AG04449 (cell line): Measurements from ENCODE around the gene HIVEP2.

Source experiments
- CTCF ChIA-PET: fragments of 350-600 bp; formaldehyde crosslinking; extraction: SDS; loops from one replicate; lab custom pipeline; 2021; ENCODE audit warnings: antibody characterized with exemption; lab: Yijun Ruan, JAX
- POLR2A ChIA-PET: fragments of 400-600, 350-600 bp; formaldehyde crosslinking; extraction: SDS; loops from one replicate; lab custom pipeline; 2020; ENCODE audit warnings: antibody characterized with exemption, inconsistent platforms; lab: Yijun Ruan, JAX
- DNase-seq: peaks from one replicate; pipeline ENCODE4 v3.0.0-alpha.2; 2010; ENCODE audit warnings: low read depth, low spot score
- H3K4me3 ChIP-seq: 2 replicates; pipeline ENCODE4 v1.5.1; 2011; ENCODE audit warnings: low read depth, mild to moderate bottlenecking, control low read depth, low read length
- TF ChIP-seq, protein P1 (sequence below): IDR thresholded peaks from one replicate; pipeline ENCODE4 v1.5.1; 2011; ENCODE audit warnings: mild to moderate bottlenecking, moderate library complexity, low read length, control low read depth, inconsistent platforms; ENCODE audit not compliant: insufficient read depth; ENCODE audit errors: missing control alignments

Gene HIVEP2

GRCh38 chr6:142825760-142826159, 119.2 kb downstream of the HIVEP2 start:
- TF ChIP-seq, protein P1, sequence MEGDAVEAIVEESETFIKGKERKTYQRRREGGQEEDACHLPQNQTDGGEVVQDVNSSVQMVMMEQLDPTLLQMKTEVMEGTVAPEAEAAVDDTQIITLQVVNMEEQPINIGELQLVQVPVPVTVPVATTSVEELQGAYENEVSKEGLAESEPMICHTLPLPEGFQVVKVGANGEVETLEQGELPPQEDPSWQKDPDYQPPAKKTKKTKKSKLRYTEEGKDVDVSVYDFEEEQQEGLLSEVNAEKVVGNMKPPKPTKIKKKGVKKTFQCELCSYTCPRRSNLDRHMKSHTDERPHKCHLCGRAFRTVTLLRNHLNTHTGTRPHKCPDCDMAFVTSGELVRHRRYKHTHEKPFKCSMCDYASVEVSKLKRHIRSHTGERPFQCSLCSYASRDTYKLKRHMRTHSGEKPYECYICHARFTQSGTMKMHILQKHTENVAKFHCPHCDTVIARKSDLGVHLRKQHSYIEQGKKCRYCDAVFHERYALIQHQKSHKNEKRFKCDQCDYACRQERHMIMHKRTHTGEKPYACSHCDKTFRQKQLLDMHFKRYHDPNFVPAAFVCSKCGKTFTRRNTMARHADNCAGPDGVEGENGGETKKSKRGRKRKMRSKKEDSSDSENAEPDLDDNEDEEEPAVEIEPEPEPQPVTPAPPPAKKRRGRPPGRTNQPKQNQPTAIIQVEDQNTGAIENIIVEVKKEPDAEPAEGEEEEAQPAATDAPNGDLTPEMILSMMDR = no peak
- POLR2A ChIA-PET = no interaction called here
- H3K4me3 ChIP-seq = no peak overlapping the region
- no peak for DNase-seq
- CTCF ChIA-PET = interaction anchor here (0.6 to 1.6 kb wide), 3 partner anchors 9 to 35 kb away, joined by 3 to 4 read pairs (median 3); no protein-coding TSS in a partner anchor

- CTCF ChIA-PET = no interaction called here
- DNase-seq = no peak
Observed at GRCh38 chr6:142824426-142824825, 120.5 kb downstream of the HIVEP2 start.

GRCh38 chr6:142823256-142823902, 121.6 kb downstream of the HIVEP2 start:
- no peak overlapping the region for H3K4me3 ChIP-seq
- DNase-seq = no peak
- ChIA-PET POLR2A (no interaction called here), CTCF (no interaction called here)
- TF ChIP-seq, protein P1 = no peak

More at GRCh38 chr6:142824426-142824825, 120.5 kb downstream of the HIVEP2 start:
- TF ChIP-seq, protein P1 = no peak
- POLR2A ChIA-PET = no interaction called here
- H3K4me3 ChIP-seq = no peak overlapping the region

- POLR2A ChIA-PET = no interaction called here
- DNase-seq = no peak
- TF ChIP-seq, protein P1 = peak; percentile 20
- H3K4me3 ChIP-seq = no peak overlapping the region
- CTCF ChIA-PET = no interaction called here
Observed at GRCh38 chr6:142822842-142823241, 122.1 kb downstream of the HIVEP2 start.

DNA sequence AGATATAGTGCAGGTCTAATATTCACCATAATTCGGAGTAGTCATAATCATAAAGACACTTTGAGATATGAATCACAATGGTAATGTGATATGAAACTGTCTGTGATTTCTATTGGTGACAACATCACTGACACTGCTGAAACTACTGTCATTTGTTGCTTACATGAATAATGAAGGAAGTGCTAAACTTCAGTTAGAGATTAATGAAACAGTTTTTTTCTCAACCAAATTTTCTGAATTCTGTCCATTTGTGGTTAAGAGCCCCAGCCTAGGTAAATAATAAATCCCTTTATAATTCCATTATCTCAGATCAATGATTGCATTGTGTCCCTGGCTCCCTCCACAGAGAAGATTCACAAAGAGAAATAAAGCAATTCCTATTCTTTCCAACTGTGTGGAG, 122.6 kb downstream of the HIVEP2 start:
- POLR2A ChIA-PET = no interaction called here
- CTCF ChIA-PET = no interaction called here
- DNase-seq = no peak
- H3K4me3 ChIP-seq = no peak overlapping the region
- TF ChIP-seq, protein P1 = no peak

DNA sequence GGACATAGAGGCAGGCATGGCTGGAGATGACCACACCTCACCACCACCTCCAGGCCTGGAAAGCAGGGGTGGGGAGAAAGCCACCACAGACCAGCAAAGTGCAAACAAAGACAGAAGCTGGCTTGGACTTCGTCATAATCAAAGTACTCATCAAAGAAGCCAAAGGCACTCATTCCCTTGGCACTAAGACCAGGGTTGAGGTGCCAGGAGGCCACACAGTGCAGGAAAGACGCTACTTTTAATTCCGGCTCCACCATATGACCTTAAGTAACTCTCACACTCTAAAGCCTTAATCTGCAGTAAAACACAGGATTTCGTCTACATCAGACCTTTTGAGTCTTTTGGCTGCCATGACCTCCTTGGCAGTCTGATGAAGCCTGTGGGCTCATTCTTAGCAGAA, 123.1 kb downstream of the HIVEP2 start:
- ChIA-PET POLR2A (no interaction called here), CTCF (no interaction called here)
- no peak for DNase-seq
- TF ChIP-seq, protein P1 = no peak
- H3K4me3 ChIP-seq = no peak overlapping the region
